Naive thymus-derived CD4-positive, alpha-beta T cell (primary cell): ENCODE measurements around the gene NEDD4L. TPM values are rescaled to one million over a fixed set of nuclear protein-coding genes. Genes with fewer than 3 reads are reported as not detected.

Source experiments
- ATAC-seq: fragments of 150-1000 bp; cut with Tn5 transposase; 2 replicates; pipeline ENCODE4 v1.10.0; 2021; ENCODE audit warnings: mild to moderate bottlenecking, moderate library complexity
- CTCF ChIA-PET: fragments of 350-600 bp; sonication (Branson Sonifier 250); formaldehyde crosslinking; loops from one replicate; lab custom pipeline; 2021; ENCODE audit warnings: antibody characterized with exemption; lab: Charles Lee
- POLR2A ChIA-PET: fragments of 350-600 bp; sonication (Branson Sonifier 250); formaldehyde crosslinking; loops from one replicate; lab custom pipeline; 2021; ENCODE audit warnings: antibody characterized with exemption, inconsistent platforms; lab: Charles Lee
- DNase-seq, 9 donors: peaks; one replicate each; pipeline versions ENCODE4 v3.0.0 to v3.0.0-alpha.2; 2020 to 2022; ENCODE audit warnings: mixed read lengths in 1 of 9
- H3K27ac ChIP-seq: one replicate; pipeline ENCODE4 v1.7.0; 2013; ENCODE audit warnings: mild to moderate bottlenecking, low read depth, low read length, moderate library complexity
- H3K27me3 ChIP-seq, 2 donors: one replicate each; pipeline ENCODE4 v1.7.0; 2013; ENCODE audit warnings: low read length in 2 of 2, mild to moderate bottlenecking in 2 of 2, moderate library complexity in 2 of 2; ENCODE audit not compliant: control insufficient read depth in 2 of 2, insufficient read depth in 2 of 2
- H3K36me3 ChIP-seq, 3 experiments: 1 replicate in 2 of 3; 2 replicates in 1 of 3; pipeline ENCODE4 v1.7.0; 2013; ENCODE audit warnings: low read length in 3 of 3, mild to moderate bottlenecking in 3 of 3, moderate library complexity in 1 of 3; ENCODE audit not compliant: insufficient read depth in 3 of 3, control insufficient read depth in 2 of 3
- H3K4me1 ChIP-seq, 2 donors: one replicate each; pipeline ENCODE4 v1.7.0; 2013; ENCODE audit warnings: low read length in 2 of 2, mild to moderate bottlenecking in 2 of 2, moderate library complexity in 1 of 2; ENCODE audit not compliant: control insufficient read depth in 2 of 2, insufficient read depth in 2 of 2
- H3K4me3 ChIP-seq: 2 replicates; pipeline ENCODE4 v1.7.0; 2013; ENCODE audit warnings: mild to moderate bottlenecking, low read length
- H3K9me3 ChIP-seq, 3 experiments: 1 replicate in 2 of 3; 2 replicates in 1 of 3; pipeline ENCODE4 v1.7.0; 2013; ENCODE audit warnings: low read length in 3 of 3; ENCODE audit not compliant: control insufficient read depth in 2 of 3
- H3K27ac Mint-ChIP-seq, 9 donors: one replicate each; pipeline ENCODE4 v1.8.0; 2020 to 2022; ENCODE audit warnings: mixed read lengths in 9 of 9, mild to moderate bottlenecking in 8 of 9, moderate library complexity in 5 of 9, inconsistent platforms in 2 of 9
- H3K27me3 Mint-ChIP-seq, 5 donors: one replicate each; pipeline ENCODE4 v1.8.0; 2021 to 2022; ENCODE audit warnings: mixed read lengths in 5 of 5, mild to moderate bottlenecking in 1 of 5
- H3K36me3 Mint-ChIP-seq, 5 donors: one replicate each; pipeline ENCODE4 v1.8.0; 2020 to 2022; ENCODE audit warnings: mixed read lengths in 5 of 5, mild to moderate bottlenecking in 3 of 5, inconsistent platforms in 1 of 5
- H3K4me1 Mint-ChIP-seq, 7 donors: one replicate each; pipeline ENCODE4 v1.8.0; 2020 to 2022; ENCODE audit warnings: mixed read lengths in 7 of 7, mild to moderate bottlenecking in 3 of 7, inconsistent platforms in 1 of 7
- H3K4me3 Mint-ChIP-seq, 10 donors: one replicate each; pipeline ENCODE4 v1.8.0; 2020 to 2022; ENCODE audit warnings: mild to moderate bottlenecking in 10 of 10, mixed read lengths in 10 of 10, moderate library complexity in 6 of 10, inconsistent platforms in 2 of 10
- H3K9me3 Mint-ChIP-seq, 11 donors: one replicate each; pipeline ENCODE4 v1.8.0; 2020 to 2022; ENCODE audit warnings: mixed read lengths in 11 of 11, mild to moderate bottlenecking in 4 of 11, inconsistent platforms in 1 of 11, moderate library complexity in 1 of 11
- intact Hi-C, 2 donors: fragments of 100-400 bp; cut with micrococcal nuclease; formaldehyde crosslinking; loops; one replicate each; pipeline ENCODE4 v1.15.1; 2023
- polyA plus RNA-seq, 2 donors: library from polyadenylated mRNA; unstranded; fragments of 300-500 nt; fragmentation: Illumina TruSeq; gene quantifications; one replicate each; pipeline ENCODE4 v1.2.3, GENCODE V29; 2021
- total RNA-seq, 6 experiments: library from RNA in 5 of 6; stranded (reverse) in 5 of 6; gene quantifications; 1 replicate in 5 of 6; 2 replicates in 1 of 6; pipeline ENCODE4 v1.2.3 and lab custom pipeline; 2021 to 2026

NEDD4L gene
- total and polyA plus RNA-seq, 7 experiments from 2014 or later = 1.1 to 10.3 (median 4.2) TPM

- POLR2A ChIA-PET = no interaction called here
- DNase-seq (no peak), ATAC-seq (no peak)
- no peak overlapping the region for H3K4me3 ChIP-seq
- CTCF ChIA-PET = interaction anchor here (0.5 to 0.6 kb wide), 2 partner anchors 228 to 932 kb away, joined by 3 read pairs; no protein-coding TSS in a partner anchor
- H3K36me3 ChIP-seq = no peaks in the 10 kb centered on the region
- peaks cover 0 to 4% (median 0%) of the 10 kb centered on the region in 7 donors for H3K4me1 Mint-ChIP-seq
- intact Hi-C loops = no loop called here
- H3K9me3 ChIP-seq = no peaks in the 10 kb centered on the region
- peaks cover 0 to 12% (median 9%) of the 10 kb centered on the region in 5 donors for H3K27me3 Mint-ChIP-seq
- H3K27me3 ChIP-seq = peaks cover 0 to 6% of the 10 kb centered on the region in 2 donors
- H3K4me3 Mint-ChIP-seq = no peak overlapping the region
- no peaks in the 10 kb centered on the region for H3K36me3 Mint-ChIP-seq
- H3K27ac ChIP-seq = no peak overlapping the region
- H3K9me3 Mint-ChIP-seq = no peaks in the 10 kb centered on the region
- peak overlapping the region in 1 of 9 donors; percentile 3 for H3K27ac Mint-ChIP-seq
- no peaks in the 10 kb centered on the region for H3K4me1 ChIP-seq
Measured at GRCh38 chr18:58177004-58177717, 133.1 kb downstream of the NEDD4L start.

GRCh38 chr18:58177896-58178470 is 134.0 kb downstream of the NEDD4L start:
- Mint-ChIP-seq H3K9me3 (no peaks in the 10 kb centered on the region), H3K4me1 (peaks cover 0 to 4% (median 0%) of the 10 kb centered on the region in 7 donors), H3K4me3 (no peak overlapping the region), H3K36me3 (no peaks in the 10 kb centered on the region), H3K27me3 (peaks cover 0 to 12% (median 7%) of the 10 kb centered on the region in 5 donors), H3K27ac (no peak overlapping the region)
- no peaks in the 10 kb centered on the region for H3K9me3 ChIP-seq
- ChIA-PET CTCF (interaction anchor here (0.5 to 1.1 kb wide), 3 partner anchors 144 to 933 kb away, joined by 3 read pairs; no protein-coding TSS in a partner anchor), POLR2A (no interaction called here)
- H3K4me3 ChIP-seq = no peak overlapping the region
- intact Hi-C loops = no loop called here
- no peaks in the 10 kb centered on the region for H3K4me1 ChIP-seq
- DNase-seq (no peak), ATAC-seq (no peak)
- no peaks in the 10 kb centered on the region for H3K36me3 ChIP-seq
- H3K27me3 ChIP-seq = peaks cover 0 to 6% of the 10 kb centered on the region in 2 donors
- no peak overlapping the region for H3K27ac ChIP-seq

GRCh38 chr18:58178511-58178910 is 134.5 kb downstream of the NEDD4L start:
- ChIA-PET CTCF (interaction anchor here (1.1 kb wide), 1 partner anchor 143 kb away, joined by 3 read pairs; no protein-coding TSS in a partner anchor), POLR2A (no interaction called here)
- peaks cover 0 to 4% (median 0%) of the 10 kb centered on the region in 7 donors for H3K4me1 Mint-ChIP-seq
- ATAC-seq (no peak), DNase-seq (no peak)
- H3K9me3 Mint-ChIP-seq = no peaks in the 10 kb centered on the region
- Histone ChIP-seq H3K27ac (no peak overlapping the region), H3K4me1 (no peaks in the 10 kb centered on the region), H3K27me3 (peaks cover 0 to 6% of the 10 kb centered on the region in 2 donors), H3K36me3 (no peaks in the 10 kb centered on the region), H3K9me3 (no peaks in the 10 kb centered on the region), H3K4me3 (no peak overlapping the region)
- peaks cover 0 to 12% (median 7%) of the 10 kb centered on the region in 5 donors for H3K27me3 Mint-ChIP-seq
- H3K4me3 Mint-ChIP-seq = no peak overlapping the region
- intact Hi-C loops = no loop called here
- H3K27ac Mint-ChIP-seq = no peak overlapping the region
- H3K36me3 Mint-ChIP-seq = no peaks in the 10 kb centered on the region

GRCh38 chr18:58180172-58180571 is 136.1 kb downstream of the NEDD4L start:
- H3K27ac Mint-ChIP-seq = no peak overlapping the region
- no peak overlapping the region for H3K4me3 Mint-ChIP-seq
- CTCF ChIA-PET = interaction anchor here (1.4 kb wide), 1 partner anchor 143 kb away, joined by 5 read pairs; no protein-coding TSS in a partner anchor
- POLR2A ChIA-PET = no interaction called here
- no peaks in the 10 kb centered on the region for H3K36me3 Mint-ChIP-seq
- intact Hi-C loops = loop anchor here (1.0 to 5.0 kb wide), 5 partner anchors 137 to 550 kb away; no protein-coding TSS in a partner anchor
- peaks cover 0 to 12% (median 5%) of the 10 kb centered on the region in 5 donors for H3K27me3 Mint-ChIP-seq
- DNase-seq (no peak), ATAC-seq (no peak)
- Histone ChIP-seq H3K27me3 (peaks cover 0 to 6% of the 10 kb centered on the region in 2 donors), H3K9me3 (no peaks in the 10 kb centered on the region), H3K36me3 (no peaks in the 10 kb centered on the region), H3K4me3 (no peak overlapping the region), H3K4me1 (no peaks in the 10 kb centered on the region), H3K27ac (no peak overlapping the region)
- no peaks in the 10 kb centered on the region for H3K9me3 Mint-ChIP-seq
- H3K4me1 Mint-ChIP-seq = peaks cover 0 to 4% (median 0%) of the 10 kb centered on the region in 7 donors

GRCh38 chr18:58180738-58181353 is 136.8 kb downstream of the NEDD4L start:
- Histone ChIP-seq H3K9me3 (no peaks in the 10 kb centered on the region), H3K4me1 (no peaks in the 10 kb centered on the region), H3K27ac (no peak overlapping the region), H3K36me3 (no peaks in the 10 kb centered on the region), H3K27me3 (peaks cover 0 to 6% of the 10 kb centered on the region in 2 donors), H3K4me3 (no peak overlapping the region)
- H3K9me3 Mint-ChIP-seq = no peaks in the 10 kb centered on the region
- ATAC-seq (peak; percentile 81), DNase-seq (peak; percentile 25 to 68 (median 50))
- H3K27me3 Mint-ChIP-seq = peaks cover 0 to 12% (median 4%) of the 10 kb centered on the region in 5 donors
- H3K4me3 Mint-ChIP-seq = no peak overlapping the region
- intact Hi-C loops = loop anchor here (1.0 to 5.0 kb wide), 5 partner anchors 138 to 551 kb away; no protein-coding TSS in a partner anchor
- POLR2A ChIA-PET = no interaction called here
- H3K4me1 Mint-ChIP-seq = peaks cover 0 to 4% (median 0%) of the 10 kb centered on the region in 7 donors
- CTCF ChIA-PET = interaction anchor here (0.6 to 1.6 kb wide), 12 partner anchors 8 to 776 kb away, joined by 3 to 12 read pairs (median 4); no protein-coding TSS in a partner anchor
- H3K27ac Mint-ChIP-seq = no peak overlapping the region
- H3K36me3 Mint-ChIP-seq = no peaks in the 10 kb centered on the region

- CTCF ChIA-PET = interaction anchor here (0.8 to 1.6 kb wide), 8 partner anchors 9 to 140 kb away, joined by 3 to 12 read pairs (median 4); no protein-coding TSS in a partner anchor
- no peak overlapping the region for H3K4me3 ChIP-seq
- no peaks in the 10 kb centered on the region for H3K4me1 ChIP-seq
- Mint-ChIP-seq H3K4me1 (peaks cover 0 to 4% (median 0%) of the 10 kb centered on the region in 7 donors), H3K9me3 (no peaks in the 10 kb centered on the region), H3K27ac (no peak overlapping the region), H3K27me3 (peaks cover 0 to 9% (median 4%) of the 10 kb centered on the region in 5 donors), H3K36me3 (no peaks in the 10 kb centered on the region), H3K4me3 (no peak overlapping the region)
- intact Hi-C loops = loop anchor here (5.0 kb wide), 2 partner anchors 300 to 310 kb away; no protein-coding TSS in a partner anchor
- H3K9me3 ChIP-seq = no peaks in the 10 kb centered on the region
- H3K27me3 ChIP-seq = peaks cover 0 to 6% of the 10 kb centered on the region in 2 donors
- DNase-seq (no peak), ATAC-seq (no peak)
- H3K27ac ChIP-seq = no peak overlapping the region
- no peaks in the 10 kb centered on the region for H3K36me3 ChIP-seq
- POLR2A ChIA-PET = no interaction called here
Measured at GRCh38 chr18:58181988-58182387, 138.0 kb downstream of the NEDD4L start.
